NCI-H2227 (cell line): ENCODE results near the gene AGBL5.
"Not testable (repeated sequence)": the region's sequence is repeated elsewhere in the genome, so short reads cannot be mapped to it uniquely, and the experiment has no call there.

Source experiments
- DNase-seq: peaks from one replicate; lab custom pipeline; 2025; ENCODE audit not compliant: unreplicated experiment; lab: John Stamatoyannopoulos, UW

AGBL5 gene

DNA sequence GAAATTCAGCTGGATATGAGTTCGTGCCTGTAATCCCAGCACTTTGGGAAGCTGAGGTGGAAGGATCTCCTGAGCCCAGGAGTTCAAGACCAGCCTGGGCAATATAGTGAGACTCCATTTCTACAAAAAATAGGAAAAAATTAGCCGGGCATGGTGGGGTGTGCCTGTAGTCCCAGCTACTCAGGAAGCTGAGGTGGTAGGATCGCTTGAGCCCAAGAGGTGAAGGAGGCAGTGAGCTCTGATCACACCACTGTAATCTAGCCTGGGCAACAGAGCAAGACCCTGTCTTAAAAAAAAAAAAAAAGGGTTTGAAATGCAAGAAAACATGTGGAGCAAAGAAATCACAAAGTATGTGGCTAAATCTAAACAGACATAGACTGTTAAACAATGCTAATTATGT is 57.6 kb downstream of the AGBL5 start:
- DNase-seq = no peak

DNA sequence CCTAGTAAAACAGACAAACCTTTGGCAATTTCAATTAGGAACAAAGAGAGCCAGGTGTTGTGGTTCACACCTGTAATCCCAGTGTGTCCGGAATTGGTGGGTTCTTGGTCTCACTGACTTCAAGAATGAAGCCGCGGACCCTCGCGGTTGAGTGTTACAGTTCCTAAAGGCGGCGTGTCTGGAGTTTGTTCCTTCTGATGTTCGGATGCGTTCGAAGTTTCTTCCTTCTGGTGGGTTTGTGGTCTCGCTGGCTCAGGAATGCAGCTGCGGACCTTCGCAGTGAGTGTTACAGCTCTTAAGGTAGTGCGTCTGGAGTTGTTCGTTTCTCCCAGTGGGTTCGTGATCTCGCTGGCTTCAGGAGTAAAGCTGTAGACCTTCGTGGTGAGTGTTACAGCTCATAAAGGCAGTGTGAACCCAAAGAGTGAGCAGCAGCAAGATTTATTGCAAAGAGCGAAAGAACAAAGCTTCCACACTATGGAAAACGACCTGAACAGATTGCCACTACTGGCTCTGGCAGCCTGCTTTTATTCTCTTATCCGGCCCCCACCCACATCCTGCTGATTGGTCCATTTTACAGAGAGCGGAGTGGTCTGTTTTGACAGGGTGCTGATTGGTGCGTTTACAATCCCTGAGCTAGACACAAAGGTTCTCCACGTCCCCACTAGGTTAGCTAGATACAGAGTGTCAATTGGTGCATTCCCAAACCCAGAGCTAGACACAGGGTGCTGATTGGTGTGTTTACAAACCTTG is 59.3 kb downstream of the AGBL5 start:
- DNase-seq = not testable (repeated sequence)

DNA sequence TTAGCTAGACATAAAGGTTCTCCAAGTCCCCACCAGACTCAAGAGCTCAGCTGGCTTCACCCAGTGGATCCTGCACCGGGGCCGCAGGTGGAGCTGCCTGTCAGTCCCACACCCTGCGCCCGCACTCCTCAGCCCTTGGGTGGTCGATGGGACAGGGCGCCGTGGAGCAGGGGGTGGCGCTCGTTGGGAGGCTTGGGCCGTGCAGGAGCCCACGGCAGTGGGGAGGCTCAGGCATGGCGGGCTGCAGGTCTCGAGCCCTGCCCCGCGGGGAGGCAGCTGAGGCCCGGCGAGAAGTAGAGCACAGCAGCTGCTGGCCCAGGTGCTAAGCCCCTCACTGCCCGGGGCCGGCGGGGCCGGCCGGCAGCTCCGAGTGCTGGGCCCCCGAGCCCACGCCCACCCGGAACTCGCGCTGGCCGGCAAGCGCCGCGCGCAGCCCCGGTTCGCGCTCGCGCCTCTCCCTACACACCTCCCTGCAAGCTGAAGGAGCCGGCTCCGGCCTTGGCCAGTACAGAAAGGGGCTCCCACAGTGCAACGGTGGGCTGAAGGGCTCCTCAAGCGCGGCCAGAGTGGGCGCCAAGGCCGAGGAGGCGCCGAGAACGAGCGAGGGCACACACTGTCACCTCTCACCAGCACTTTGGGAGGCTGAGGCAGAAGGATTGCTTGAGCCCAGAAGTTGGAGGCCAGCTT is 60.1 kb downstream of the AGBL5 start:
- DNase-seq = not testable (repeated sequence)

DNA sequence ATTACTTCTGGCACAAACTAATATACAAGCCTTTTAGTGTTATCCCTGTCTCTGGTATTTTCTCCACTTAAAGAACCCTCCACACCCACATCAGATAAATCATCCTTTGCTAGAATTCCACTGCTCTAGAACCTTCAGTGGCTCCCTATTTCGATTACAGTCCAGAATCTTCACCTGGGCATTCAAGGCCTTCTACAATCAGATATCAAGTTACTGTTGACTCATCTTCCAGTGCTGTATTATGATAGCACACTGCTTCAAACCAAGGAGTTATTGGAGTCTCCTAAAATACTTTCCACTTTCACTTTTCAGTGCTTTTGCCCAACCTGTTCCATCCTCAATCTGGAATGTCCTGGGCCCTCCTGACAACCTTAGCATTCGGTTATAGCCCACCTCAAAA is 64.1 kb downstream of the AGBL5 start:
- DNase-seq = no peak

DNA sequence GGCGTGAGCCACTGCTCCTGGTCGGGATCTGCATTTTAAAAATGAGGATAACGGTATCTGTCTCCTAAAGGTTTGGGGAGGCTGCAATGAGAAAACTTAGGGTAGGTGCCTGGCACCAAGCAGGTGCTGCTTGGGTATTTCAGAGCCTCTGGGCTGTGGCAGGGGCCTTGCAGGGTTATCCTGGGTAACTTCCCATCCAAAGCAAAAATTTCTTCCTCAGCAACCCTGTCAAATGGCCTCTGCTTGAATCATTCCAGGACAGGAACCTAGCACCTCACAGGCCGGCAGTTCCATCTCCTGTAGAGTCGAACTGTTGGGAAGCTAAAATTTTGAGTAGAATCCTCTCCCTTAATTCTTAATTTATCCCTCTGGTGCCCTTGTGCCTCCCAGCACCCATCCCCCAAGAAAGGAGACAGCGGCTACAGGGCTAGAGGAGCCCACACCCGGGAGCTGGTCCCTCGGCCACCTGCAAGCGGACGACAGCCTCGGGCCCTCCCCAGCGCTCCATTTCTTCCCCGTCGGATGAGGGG is 66.6 kb downstream of the AGBL5 start:
- DNase-seq = no peak

DNA sequence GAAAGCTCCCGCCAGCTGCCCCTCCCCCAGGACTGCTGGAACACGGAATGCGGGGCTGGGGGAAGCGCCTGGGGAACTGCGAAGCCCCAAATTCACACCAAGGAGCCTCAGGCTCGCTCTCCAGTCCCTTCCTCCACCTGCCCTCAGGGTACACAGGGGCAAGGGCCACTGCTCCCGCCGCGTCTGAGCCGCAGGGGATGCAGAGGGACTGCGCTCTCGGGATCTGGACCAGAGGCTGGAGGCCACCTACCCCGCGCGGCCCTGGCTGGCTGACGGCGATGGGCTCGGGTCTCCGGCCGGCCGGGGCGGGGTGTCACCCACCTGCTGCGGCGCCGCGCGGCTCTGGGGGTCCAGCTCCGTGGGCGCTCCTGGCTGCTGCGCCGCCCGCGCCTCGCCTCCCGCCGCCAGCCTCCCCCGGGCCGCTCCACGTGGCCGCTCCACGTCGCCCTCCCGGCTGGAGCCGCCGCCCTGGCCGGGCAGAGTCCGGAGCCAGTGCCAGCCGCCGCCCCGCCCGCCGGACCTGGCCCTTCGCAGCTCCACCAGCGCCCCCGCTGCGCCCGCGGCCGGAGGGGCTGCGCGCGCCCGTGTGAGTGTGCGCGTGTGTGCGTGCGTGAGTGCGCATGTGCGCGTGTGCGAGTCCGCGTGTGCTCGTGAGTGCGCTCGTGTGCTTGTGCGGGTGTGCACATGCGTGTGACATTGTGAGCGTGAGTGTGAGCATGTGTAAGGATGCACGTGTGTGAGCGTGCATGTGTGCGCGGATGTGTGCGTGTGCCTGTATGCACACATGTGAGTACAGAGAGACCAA is 67.3 kb downstream of the AGBL5 start, which contains the start of gene CGREF1:
CGREF1 (minus strand) TSS at position 604 of the 805 bp plus-strand sequence. CDS start 14,762 bp downstream, outside the sequence.
- peak; percentile 63 for DNase-seq

DNA sequence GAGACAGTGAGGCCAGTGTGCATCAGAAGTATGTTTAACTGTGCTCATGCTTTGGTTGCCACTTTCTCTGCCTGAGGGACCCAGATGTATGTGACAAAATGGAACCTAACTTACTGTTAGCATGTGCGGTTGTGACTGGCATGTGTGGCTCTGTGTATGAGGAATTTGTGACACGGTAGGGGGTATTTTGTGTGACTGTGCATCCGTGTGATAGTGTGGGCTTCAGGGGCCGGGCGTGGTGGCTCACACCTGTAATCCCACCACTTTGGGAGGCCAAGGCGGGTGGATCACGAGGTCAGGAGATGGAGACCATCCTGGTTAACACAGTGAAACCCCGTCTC is 67.8 kb downstream of the AGBL5 start:
- not testable (repeated sequence) for DNase-seq
